Measurements from ENCODE around the gene OR10H3. TPM values are rescaled to one million over a fixed set of nuclear protein-coding genes. Genes with fewer than 3 reads are reported as not detected.

Gene OR10H3
- polyA plus RNA-seq, 1 of the 3 experiments (the other 2 are of a cell fraction): not detected

- TF ChIP-seq RXRA (IDR thresholded peaks at IDR 0.05; ENCODE audit: borderline replicate concordance, low read depth): no peak
- no peak for TF ChIP-seq REST (IDR thresholded peaks at IDR 0.05; ENCODE audit: low read depth, low read length)
Measured at GRCh38 chr19:15748239-15748638, 10.5 kb downstream of the OR10H3 start (continued).

DNA sequence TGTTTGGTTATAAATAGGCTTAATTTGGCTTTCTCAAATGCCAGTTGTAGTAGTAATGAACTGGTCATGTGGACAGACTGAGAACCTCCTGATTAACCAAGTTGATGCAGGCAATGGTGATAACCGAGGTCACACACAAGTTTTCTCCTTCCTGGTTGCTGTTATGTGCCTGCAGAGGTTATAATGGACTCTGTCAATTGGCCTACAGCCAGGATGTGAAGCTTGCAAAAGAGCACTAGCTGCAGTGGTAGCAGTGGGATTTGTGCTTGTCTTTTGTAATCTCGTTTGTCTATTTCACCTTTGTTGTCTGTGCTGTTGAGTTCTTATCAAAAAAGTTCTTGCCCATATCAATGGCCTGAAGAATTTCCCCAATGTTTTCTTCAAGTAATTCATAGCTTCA, 20.6 kb downstream of the OR10H3 start:
- no peaks in the 10 kb centered on the region for H3K4me1 ChIP-seq (ENCODE audit: control insufficient read depth in 1 of 2, insufficient read depth in 2 of 2, low read depth in 1 of 2, low read length in 1 of 2)
- no peaks in the 10 kb centered on the region for H3F3A ChIP-seq (replicated peaks; ENCODE audit: insufficient read depth)
- no peaks in the 10 kb centered on the region; the same call in 1 of the 2 replicates for H3K9me2 ChIP-seq
- H3K4me2 ChIP-seq: no peak overlapping the region
- POLR2A ChIA-PET: no interaction called here
- H4K20me1 ChIP-seq (ENCODE audit: insufficient read depth): no peaks in the 10 kb centered on the region
- no peak overlapping the region for H3K9ac ChIP-seq
- no peaks in the 10 kb centered on the region for H3K27me3 ChIP-seq (ENCODE audit: insufficient read depth)
- no peak overlapping the region for H2AFZ ChIP-seq (ENCODE audit: low read depth)
- CTCF ChIA-PET: no interaction called here
- 0% methylated on average over 2 of the region's 2 CpGs for whole genome bisulfite sequencing (ENCODE audit: low lambda C conversion rate)
- H3K79me2 ChIP-seq (ENCODE audit: insufficient read depth): no peaks in the 10 kb centered on the region
- no peaks in the 10 kb centered on the region for H3K9me3 ChIP-seq
- H3K4me3 ChIP-seq (ENCODE audit: low read depth in 2 of 2, low read length in 1 of 2): no peak overlapping the region
- TF ChIP-seq, protein P1, sequence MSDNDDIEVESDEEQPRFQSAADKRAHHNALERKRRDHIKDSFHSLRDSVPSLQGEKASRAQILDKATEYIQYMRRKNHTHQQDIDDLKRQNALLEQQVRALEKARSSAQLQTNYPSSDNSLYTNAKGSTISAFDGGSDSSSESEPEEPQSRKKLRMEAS (IDR thresholded peaks at IDR 0.05; ENCODE audit: low read depth): no peak
- TF ChIP-seq GATA2 (CRISPR knock-in tag; IDR thresholded peaks at IDR 0.05): no peak
- no peak for TF ChIP-seq PBX3 (IDR thresholded peaks at IDR 0.05)
- no peak for TF ChIP-seq IRF3 (IDR thresholded peaks at IDR 0.05; ENCODE audit: low read depth, low read length)
- no peak for TF ChIP-seq RCOR1 (IDR thresholded peaks at IDR 0.05; ENCODE audit: low read length)
- no peak for TF ChIP-seq ZBTB33 (IDR thresholded peaks at IDR 0.05; ENCODE audit: borderline replicate concordance, low read depth)
- TF ChIP-seq FOXM1 (IDR thresholded peaks at IDR 0.05; ENCODE audit: low read depth): no peak
- no peak for TF ChIP-seq FOXJ3 (CRISPR knock-in tag; IDR thresholded peaks at IDR 0.05)
- no peak for TF ChIP-seq EZH2phosphoT487 (IDR thresholded peaks at IDR 0.05; ENCODE audit: borderline replicate concordance, low read depth)
- no peak for TF ChIP-seq MXI1 (IDR thresholded peaks at IDR 0.05; ENCODE audit: low read depth, low read length)
- no peak for TF ChIP-seq JUND (IDR thresholded peaks at IDR 0.05)
- no peak for TF ChIP-seq CHD2 (IDR thresholded peaks at IDR 0.05; ENCODE audit: low read length, partially characterized antibody)
- TF ChIP-seq EP300 (IDR thresholded peaks at IDR 0.05; ENCODE audit: borderline replicate concordance in 1 of 2, low read depth in 1 of 2, low read length in 1 of 2): no peak
- TF ChIP-seq TCF12 (IDR thresholded peaks at IDR 0.05): no peak
- no peak for TF ChIP-seq NFIC (IDR thresholded peaks at IDR 0.05; ENCODE audit: borderline replicate concordance)
- no peak for TF ChIP-seq NRF1 (IDR thresholded peaks at IDR 0.05; ENCODE audit: low read depth, low read length)
- no peak overlapping the region for H3K27ac ChIP-seq (ENCODE audit: low read depth in 2 of 2, low read length in 1 of 2)
- H3K36me3 ChIP-seq (replicated peaks in 1 of 2; ENCODE audit: control insufficient read depth in 1 of 2, insufficient read depth in 2 of 2, low read length in 1 of 2): no peaks in the 10 kb centered on the region
- DNase-seq: no peak

Measured in SK-N-SH (cell line).